ENCODE results near the gene TMEM185B.
A peak's percentile ranks its signal among the peaks of the same experiment; 100 is the strongest.
"Not testable (repeated sequence)": the region's sequence is repeated elsewhere in the genome, so short reads cannot be mapped to it uniquely, and the experiment has no call there.

The TMEM185B gene

DNA sequence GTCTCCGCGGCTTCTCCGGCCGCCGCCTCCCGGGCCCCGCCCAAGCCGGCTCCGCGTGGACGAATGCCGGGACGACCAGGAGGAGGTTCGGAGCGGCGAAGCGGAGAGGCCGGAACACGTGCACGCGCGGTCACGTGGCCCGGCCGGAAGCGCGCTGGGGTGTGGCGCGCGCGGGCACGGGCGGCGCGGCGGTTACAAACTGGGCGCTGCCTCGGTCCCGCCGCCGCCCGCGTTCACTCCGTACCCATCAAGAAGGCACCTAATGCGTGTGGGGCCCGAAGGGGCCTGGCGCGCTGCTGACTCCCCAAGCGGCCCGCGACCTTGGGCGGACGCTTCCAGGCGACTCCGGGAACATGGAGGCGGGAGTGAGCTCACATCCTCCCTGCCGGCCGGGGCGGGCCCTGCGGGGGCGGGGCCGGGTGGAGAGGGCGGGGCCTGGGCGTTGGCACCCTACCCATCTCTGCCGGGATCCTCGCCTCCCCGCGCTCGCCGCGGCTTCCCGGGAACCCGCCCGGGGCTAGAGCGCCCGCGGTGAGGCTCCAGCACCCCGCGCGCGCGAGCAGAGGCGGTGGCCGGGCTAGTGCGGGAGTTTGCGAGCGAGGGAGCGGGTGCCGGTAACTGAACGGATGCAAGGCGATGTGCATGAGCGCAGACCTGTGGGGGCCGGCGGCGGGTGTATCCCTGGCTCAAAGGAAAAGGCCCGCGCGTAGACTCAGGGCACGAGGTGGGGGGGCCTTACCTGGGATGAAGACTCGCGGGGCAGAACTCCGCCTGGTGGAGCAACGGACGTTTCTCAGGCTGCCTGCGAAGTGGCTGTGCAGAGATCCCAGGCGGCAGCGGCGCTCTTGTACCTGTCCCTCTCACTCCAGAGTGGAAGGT, at the start of gene TMEM185B:
Gene TMEM185B (minus strand): TSS at position 367 of the 879 bp plus-strand sequence. CDS start 424 bp downstream, outside the sequence.
- peak; percentile 93 for DNase-seq

DNA sequence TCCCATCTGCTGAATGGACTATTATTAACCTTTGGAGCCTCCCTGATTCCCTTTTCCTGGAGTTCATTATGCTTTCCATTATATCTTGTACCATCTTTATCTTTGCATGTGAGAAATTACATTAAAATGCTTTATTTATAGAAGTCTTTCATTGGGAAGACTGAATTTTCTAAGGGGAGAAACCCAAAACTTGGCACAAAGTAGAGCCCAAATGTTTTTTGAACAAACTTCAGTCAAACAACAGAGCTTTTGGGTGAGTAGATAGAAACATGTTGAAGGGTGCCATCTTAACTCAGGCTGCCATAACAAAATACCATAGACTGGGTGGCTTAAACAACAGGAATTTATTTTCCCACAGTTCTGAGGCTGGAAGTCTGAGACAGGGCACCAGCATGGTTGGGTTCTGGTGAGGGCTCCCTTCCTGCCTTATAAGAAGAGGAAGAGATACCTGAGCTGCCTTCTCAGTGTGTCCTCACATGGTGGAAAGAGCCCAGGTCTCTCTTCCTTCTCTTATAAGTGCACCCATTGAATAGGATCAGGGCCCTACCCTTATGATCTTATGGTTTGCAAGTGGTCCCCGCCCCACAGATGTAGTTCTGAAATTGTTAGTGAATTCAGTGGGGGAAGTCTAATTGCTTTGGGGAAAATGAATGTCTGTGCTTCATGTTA, 48.6 kb upstream of the TMEM185B start:
- no peak for DNase-seq

DNA sequence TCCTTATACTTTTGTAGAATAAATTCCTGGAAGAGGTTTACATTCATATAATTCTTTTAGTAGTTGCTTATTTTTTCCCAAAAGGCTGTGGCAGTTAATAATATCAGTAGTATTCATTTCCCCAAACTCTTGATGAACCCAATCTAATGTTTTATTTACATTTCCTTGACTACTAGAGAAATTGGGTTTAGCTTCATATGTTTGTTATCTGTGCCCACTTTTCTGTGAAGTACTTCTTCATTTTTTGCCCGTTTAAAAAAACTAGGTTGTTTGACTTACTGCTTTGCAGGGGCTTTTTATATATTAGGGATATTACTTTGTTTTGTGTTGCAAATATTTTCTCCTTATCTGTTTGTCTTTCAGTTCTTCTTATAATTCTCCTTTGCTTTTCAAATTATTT, 46.6 kb upstream of the TMEM185B start:
- no peak for DNase-seq

DNA sequence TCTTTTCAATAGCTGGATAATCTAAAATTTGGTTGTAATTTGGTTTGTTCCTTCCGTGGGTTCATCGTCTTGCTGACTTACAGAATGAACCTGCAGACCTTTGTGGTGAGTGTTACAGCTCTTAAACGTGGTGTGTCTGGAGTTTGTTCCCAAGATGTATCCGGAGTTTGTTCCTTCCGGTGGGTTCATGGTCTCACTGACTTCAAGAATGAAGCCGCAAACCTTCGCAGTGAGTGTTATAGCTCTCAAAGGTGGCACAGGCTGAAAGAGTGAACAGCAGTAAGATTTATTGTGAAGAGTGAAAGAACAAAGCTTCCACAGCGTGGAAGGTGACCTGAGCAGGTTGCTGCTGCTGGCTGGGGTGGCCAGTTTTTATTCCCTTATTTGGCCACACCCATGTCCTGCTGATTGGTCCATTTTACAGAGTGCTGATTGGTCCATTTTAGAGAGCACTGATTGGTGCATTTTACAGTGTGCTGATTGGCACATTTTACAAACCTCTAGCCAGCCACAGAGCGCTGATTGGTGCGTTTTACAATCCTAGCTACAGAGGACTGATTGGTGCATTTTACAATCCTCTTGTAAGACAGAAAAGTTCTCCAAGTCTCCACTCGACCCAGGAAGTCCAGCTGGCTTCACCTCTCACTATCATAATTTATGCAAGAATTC, 46.0 kb upstream of the TMEM185B start:
- no peak for DNase-seq

DNA sequence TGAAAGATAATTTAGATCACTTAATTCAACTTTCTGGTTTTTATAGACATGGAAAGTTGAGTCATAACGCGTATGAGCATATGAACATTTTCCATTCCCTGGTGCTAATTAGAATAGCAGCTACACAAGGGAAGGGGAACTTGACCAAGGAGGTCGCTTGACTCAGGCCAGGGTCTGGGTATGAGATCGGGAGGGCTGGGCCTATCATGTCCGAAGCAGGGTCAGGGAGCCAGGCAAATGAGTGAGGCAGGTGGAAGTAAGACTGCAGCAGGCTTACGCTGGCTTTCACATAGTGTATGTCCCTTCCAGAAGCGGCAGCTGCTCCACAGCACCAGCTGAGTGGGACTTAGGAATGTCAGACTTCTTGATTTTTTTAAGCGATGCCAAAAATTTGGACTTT, 44.1 kb upstream of the TMEM185B start:
- no peak for DNase-seq

DNA sequence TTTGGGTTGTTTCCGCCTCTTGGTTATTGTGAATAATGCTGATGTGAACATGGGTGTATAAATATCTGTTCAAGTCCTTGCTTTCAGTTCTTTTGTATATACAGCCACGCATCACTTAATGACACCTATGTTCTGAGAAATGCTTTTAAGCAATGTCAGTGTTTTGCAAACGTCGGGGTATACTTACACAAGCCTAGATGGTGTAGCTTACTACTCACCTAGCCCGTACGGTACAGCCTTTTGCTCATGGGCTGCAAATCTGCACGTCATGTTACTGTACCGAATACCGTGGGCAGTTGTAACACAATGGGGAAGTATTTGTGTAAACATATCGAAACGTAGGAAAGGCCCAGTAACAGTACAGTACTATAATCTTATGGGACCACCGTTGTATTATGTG, 41.8 kb upstream of the TMEM185B start:
- DNase-seq, result no peak

DNA sequence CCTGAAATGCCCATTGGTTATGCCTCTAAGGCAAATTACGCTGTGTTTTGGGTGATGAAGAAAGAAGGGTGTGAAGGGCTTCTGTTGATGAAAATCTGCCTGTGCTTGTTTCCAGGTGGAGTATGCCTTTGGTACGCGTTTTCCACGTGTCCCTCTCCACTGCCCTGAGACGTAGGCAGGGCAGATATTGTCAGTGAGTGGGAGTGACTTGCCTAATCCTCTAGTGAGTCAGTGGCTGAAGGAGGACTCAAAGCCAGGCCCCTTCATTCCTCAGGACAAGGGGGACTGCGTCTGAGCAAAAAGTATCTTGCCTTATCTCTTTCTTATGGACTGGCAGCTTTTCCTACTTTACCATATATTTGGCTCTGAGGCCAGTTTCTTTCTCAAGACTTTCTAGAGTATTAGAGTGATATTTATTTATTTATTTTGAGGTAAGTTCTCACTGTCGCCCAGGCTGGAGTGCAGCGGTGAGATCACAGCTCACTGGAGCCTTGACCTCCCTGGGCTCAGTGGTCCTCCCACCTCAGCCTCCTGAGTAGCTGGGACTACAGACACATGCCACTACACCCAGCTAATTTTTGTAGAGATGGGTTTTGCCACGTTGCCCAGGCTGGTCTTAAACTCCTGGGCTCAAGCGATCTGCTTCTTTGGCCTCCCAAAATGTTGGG, 39.7 kb upstream of the TMEM185B start:
- DNase-seq, result no peak

DNA sequence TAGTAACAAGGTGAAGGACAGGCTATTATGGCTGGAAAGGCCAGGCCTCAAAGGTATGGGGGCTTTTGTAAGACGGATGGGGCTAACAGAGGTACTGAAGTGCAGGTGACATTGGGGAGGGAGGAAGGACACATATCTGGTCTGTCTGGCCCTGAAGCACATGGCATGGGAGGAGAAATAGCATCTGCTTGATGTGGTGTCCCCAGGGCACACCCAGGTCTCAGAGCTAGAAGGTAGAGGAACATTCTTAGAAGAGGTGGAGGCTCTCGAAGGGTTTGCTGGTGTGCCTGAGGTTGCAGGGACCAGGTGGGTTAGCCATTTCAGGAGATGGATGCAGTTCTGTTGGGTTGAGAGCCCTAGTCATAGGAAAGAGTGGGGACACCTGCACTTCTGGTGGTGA, 39.0 kb upstream of the TMEM185B start:
- no peak for DNase-seq

DNA sequence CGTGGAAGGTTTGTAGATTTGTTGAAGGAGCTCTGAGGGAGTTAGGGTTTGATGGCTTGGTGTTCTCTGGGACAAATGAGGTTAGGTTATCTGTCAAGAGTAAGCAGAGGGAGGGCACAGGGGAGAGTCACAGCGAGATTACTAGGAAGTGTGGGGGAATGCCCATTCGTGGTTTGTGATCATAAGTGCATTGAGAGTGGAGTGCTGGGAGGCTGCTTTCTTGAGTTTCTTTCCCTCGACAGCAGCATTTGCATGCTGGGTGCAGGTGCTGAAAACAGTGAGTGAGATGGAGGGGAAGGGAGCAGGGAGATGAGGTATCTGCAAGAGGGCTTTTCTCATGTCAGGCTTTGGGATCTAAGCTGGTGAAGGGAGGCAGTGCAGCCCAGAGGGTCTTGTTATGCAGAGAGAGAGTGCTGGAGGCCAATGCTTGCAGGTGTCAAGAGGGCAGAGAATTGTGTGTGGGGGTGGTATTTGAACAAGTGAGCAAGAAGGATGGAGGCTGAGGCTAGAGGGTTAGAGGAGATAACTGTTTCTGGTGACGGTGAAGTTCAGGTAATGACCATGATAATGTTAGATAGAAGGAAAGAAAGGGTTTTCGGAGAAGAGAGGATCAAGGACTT, 38.3 kb upstream of the TMEM185B start:
- no peak for DNase-seq

DNA sequence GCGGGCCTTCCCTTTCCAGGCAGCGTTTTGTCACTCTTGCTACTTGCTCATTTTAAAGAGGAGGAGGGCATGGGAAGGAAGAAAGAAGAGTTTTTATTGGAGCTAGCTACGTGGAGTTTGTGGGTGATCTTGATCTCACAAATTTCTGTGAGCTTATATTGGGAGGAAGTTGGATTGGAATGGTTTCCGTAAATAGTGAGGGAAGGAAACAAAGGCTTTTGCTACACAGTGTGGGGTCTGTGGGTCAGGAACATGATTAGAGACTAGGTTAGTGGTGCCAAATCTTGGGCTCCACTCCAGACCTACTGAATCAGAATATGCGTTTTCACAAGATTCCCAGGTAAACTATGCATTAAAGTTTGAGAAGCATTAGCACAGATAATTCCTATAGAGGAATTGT, 37.5 kb upstream of the TMEM185B start:
- DNase-seq, result no peak

DNA sequence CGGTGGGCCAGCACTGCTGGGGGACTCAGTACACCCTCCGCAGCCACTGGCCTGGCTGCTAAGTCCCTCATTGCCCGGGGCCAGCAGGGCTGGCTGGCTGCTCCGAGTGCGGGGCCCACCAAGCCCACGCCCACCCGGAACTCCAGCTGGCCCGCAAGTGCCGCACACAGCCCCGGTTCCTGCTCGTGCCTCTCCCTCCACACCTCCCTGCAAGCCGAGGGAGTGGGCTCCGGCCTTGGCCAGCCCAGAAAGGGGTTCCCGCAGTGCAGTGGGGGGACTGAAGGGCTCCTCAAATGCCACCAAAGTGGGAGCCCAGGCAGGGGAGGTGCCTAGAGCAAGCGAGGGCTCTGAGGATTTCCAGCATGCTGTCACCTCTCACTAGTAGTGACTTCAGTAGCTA, 36.7 kb upstream of the TMEM185B start:
- DNase-seq, result not testable (repeated sequence)

DNA sequence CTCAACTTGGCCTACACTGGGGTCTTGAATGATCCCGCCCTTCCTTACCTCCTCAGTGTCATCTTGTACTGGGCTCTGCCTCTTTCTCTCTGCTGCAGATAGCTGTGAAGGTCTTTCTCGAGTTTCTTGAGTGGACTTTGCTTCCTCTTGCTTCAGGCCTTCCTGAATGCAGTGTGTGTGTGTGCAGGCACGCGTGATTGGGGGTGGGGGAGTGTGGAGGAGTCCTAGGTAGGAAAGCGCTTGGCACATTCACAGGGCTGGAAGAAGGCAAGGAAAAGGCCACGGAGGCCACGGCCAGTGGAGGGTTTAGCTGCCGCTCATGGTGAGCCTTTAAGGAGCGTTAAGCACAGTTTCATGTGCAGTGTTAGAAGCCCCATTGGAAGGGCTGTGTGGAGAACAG, 35.0 kb upstream of the TMEM185B start:
- no peak for DNase-seq

DNA sequence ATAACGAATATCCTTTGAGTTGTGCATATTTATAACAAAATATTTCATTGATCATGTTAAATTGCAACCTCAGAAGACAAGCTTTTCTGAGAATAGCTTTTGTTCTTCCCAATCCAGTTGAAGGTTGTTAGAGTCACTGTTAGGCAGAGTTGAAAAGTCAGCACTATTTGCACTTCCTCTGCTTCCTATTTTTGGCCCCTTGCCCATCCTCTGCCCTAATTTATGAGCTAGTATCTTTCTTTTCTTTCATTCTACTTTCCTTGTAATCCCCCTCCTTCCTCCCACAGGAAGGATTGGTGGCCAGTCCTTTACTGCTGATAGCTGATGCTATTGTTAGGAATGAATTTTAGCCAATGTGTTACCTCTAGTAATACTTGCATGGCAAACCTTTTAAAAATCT, 34.3 kb upstream of the TMEM185B start:
- DNase-seq, result no peak

DNA sequence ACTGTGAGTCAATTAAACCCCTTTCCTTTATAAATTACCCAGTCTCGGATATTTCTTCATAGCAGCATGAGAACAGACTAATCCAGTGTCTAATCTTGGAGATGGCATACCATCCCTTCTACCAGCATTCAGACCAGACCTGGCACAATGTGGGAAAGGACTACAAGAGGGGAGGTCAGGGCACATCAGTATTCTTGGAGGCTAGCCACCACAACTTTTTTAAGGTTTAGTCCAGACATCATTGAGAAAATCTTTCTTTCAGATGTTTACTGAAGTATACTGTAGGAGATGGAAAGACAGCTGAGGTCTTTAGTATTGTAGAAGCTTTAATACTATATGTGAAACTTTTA, 33.4 kb upstream of the TMEM185B start:
- no peak for DNase-seq

DNA sequence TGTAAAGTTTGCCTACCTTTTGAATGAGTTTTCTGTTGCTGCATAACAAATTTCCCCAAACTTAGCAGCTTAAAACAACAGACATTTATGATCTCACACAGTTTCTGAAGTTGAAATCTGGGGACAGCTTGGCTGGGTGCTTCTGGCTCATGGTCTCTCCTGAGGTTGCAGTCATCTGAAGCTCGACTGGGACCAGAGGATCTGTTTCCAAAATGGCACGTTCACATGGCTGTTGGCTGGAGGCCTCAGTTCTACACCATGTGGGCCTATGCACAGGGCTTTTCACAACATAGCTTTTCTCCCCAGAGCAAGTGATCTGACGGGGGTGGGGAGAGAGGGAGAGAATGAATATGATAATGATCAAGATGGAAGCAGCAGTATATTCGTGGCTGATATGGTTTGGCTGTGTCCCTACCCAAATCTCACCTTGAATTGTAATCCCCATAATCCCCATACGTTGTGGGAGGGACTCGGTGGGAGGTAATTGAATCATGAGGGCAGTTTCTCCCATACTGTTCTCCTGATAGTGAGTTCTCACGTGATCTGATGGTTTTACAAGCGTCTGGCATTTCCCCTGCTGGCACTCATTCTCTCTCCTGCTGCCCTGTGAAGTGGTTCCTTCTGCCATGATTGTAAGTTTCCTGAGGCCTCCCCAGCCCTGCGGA, 32.9 kb upstream of the TMEM185B start:
- no peak for DNase-seq

DNA sequence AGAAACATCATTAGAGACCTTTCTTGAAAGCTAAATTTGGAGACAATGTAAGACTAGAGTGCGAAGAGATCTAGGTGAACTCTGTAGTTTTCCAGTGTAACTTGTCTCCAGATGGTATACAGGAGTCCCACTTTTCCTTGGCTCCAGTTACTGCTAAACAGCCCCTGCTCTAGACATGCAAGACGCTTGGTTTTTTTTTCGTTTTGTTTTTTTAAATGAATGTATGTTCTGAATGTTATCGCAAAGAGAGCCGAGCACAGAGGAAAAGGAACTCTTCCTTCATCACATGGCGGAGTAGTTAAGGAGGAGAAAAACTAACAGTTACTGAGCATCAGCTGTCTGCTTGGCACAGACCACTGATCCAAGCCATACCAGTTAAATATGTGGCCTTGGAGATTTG, 31.9 kb upstream of the TMEM185B start:
- no peak for DNase-seq

DNA sequence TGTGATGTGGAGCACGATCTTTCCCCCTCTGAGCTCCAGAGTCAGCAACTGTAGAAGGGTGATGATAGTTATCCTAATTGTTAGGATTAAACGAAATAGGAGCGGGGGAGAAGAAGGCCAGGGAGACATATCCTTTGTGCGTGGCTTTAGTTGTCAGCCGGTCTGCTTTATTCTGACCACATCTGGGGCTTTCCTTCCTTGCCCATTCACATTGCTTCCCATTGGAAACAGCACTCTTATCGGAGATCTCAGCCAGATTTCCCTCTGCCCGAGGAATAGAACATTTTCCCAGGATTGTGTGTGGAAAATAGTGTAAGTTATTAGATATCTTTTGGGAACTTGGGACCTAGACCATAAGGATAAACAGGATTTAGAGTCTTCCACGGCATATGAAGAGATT, 31.0 kb upstream of the TMEM185B start:
- no peak for DNase-seq

DNA sequence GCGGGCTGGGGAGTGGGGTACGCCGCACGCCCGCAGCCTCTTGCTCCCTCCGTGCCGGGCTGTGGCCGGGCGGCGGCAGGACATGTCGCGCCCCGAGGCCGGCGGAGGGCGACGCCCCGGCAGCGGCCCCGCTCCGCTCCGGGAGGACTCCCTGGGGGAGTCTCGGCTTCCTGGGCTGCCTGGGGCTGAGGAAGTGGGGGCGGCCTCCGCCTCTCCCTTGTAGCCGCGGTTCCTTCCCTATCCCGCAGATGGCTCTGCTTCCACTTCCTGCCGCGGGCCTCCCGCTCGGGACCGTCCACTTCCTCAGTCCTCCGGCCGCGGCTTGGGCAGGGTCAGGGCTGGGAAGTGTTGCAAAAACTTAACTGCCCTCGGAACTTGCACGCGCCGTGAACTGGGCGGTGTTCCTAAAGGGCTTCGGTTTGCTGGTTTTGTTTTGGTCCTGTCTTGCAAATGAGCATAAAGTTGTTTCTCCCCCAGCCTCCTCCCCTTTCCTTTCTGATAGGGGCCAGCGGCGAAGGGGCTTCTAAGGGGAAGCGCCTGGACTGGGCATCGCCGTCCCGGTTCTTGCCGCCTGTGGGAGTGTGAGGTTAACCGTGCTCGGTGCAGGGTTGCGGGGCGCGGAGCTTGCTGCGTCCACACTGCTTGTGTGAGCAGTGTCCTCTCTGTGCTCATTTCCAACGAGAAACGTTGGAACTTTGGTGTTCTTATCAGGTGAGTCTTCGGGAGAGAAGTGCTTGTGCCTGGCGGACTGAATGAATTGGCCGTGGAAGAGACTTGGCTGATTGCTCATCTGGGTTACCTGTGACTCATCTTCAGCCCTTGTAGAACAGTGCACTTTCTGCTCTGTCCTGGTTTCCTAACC, 30.1 kb upstream of the TMEM185B start:
- peak; percentile 88 for DNase-seq

DNA sequence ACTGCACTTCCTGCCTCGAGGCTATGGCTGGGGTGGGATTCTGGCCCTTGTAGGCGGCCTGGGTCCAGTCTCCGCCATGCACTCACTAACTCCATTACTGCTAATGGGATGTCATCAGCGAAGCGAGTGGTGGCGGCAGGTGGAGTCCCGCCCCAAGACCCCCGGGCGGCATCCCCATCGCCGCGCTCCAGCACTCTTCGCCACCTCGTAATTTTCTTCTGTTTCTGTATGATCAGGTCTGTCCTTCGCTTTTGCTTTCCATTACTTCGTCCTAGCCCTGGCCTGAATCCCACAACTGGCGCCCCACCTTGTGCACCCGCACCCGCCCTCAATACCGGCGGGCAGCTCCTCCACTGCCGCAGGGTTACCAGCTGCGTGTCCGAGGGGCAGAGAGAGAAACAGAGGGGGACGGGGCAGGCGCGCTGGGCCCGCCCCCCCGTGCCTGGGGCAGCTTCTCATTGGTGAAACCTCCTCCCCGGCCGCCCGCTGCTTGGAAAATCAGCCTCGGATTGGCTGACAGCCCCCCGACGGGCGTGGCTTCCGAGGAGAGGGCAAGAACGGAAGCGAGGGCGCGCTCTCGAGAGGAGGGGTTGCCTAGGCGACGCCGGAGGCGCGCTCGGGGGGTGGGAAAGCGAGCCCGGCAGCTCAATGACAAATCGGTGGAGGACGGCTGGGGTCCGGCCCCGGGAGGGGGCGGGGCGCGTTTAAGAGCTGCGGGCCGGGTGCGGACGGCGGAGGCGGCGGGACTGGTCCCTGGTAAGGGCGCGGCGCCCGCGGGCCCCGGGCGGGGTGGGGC, 29.2 kb upstream of the TMEM185B start, which contains the start of gene RALB:
Gene RALB (plus strand): TSS at position 628 of the 796 bp plus-strand sequence. CDS start 25,813 bp downstream, outside the sequence.
- peak; percentile 100 for DNase-seq

DNA sequence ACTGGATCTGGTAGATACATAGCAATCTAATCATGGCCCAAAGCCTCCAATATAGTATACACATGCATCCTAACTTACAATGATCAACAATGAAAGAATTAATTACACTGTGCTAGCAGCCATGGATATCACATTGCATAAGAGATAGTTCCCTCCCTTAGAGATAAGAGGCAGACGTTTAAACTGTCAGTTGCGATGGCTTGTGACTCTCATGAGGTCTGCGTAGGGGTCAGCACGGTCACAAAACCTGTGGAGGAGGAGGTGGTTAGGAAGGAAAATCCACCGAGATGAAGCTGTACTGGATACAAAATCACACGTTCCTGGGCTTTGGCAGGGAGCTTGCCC, 28.7 kb upstream of the TMEM185B start:
- DNase-seq, result no peak
